Endothelial cell of umbilical vein (primary cell): ENCODE results near the gene COL16A1.

Source experiments
- POLR2AphosphoS5 ChIP-seq: IDR thresholded peaks from 2 replicates; pipeline ENCODE4 v1.6.1; 2012; ENCODE audit warnings: low read depth, mild to moderate bottlenecking, control low read depth, low read length, moderate library complexity; ENCODE audit not compliant: insufficient read depth
- TF ChIP-seq, protein P1 (sequence below), 2 donors: IDR thresholded peaks; 1 replicate in 1 of 2; 2 replicates in 1 of 2; pipeline ENCODE4 v1.5.1; 2011; ENCODE audit warnings: low read length in 2 of 2, mild to moderate bottlenecking in 2 of 2, moderate library complexity in 2 of 2, control low read depth in 1 of 2, inconsistent platforms in 1 of 2, low read depth in 1 of 2; ENCODE audit not compliant: insufficient read depth in 1 of 2; ENCODE audit errors: extremely low read depth in 1 of 2

DNA sequence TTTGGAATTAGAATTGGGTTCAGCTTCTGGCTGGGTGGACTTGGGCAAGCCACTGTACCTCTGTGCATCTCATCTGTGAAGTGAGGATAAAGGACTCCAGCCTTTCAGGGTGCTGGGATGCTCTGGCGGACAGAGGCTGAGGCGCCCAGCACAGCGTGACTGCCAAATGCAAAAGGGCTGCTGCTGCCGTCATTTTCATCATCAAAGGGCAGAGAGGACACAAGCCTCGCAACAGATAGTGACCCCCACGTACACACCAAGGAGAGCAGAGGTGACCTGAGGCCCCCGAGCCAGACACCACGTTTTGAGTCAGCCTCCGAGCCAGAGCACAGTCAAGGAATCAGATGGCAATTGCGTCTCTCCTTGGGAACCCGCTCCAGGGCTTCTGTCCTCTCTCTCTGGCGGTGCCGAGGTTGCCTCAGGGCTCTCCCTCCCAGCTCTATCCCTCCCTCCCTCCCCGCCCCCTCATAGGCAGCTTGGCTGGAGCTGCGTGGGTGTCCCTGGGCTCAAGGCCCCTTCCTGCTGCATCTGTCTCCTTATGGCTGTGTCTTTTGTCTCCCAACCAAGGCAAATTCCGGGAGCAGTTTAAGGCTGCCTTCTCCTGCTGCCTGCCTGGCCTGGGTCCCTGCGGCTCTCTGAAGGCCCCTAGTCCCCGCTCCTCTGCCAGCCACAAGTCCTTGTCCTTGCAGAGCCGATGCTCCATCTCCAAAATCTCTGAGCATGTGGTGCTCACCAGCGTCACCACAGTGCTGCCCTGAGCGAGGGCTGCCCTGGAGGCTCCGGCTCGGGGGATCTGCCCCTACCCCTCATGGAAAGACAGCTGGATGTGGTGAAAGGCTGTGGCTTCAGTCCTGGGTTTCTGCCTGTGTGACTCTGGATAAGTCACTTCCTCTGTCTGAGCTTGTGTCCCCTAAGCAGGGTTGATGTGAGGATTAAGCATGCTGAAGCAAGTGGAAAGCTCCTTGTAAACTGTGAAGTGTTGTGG lies 77.3 kb downstream of the COL16A1 start:
- TF ChIP-seq, protein P1, sequence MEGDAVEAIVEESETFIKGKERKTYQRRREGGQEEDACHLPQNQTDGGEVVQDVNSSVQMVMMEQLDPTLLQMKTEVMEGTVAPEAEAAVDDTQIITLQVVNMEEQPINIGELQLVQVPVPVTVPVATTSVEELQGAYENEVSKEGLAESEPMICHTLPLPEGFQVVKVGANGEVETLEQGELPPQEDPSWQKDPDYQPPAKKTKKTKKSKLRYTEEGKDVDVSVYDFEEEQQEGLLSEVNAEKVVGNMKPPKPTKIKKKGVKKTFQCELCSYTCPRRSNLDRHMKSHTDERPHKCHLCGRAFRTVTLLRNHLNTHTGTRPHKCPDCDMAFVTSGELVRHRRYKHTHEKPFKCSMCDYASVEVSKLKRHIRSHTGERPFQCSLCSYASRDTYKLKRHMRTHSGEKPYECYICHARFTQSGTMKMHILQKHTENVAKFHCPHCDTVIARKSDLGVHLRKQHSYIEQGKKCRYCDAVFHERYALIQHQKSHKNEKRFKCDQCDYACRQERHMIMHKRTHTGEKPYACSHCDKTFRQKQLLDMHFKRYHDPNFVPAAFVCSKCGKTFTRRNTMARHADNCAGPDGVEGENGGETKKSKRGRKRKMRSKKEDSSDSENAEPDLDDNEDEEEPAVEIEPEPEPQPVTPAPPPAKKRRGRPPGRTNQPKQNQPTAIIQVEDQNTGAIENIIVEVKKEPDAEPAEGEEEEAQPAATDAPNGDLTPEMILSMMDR (IDR thresholded peaks at IDR 0.05; ENCODE audit: extremely low read depth in 1 of 2, insufficient read depth in 1 of 2, low read depth in 1 of 2, low read length in 2 of 2) = no peak
- TF ChIP-seq POLR2AphosphoS5 = no peak
